Transverse colon (tissue), 4 donors: ENCODE data around the gene AGPAT3.

Source experiments
- EP300 ChIP-seq: sonication (generic); formaldehyde crosslinking; IDR thresholded peaks from one replicate; pipeline ENCODE4 v1.6.1; 2017; ENCODE audit warnings: antibody characterized with exemption, low read depth
- POLR2A ChIP-seq: fragments of 450-650 bp; IDR thresholded peaks from one replicate; pipeline ENCODE4 v1.6.1; 2016; ENCODE audit warnings: antibody characterized with exemption, mild to moderate bottlenecking, moderate library complexity
- POLR2AphosphoS5 ChIP-seq, 3 donors: sonication (generic); formaldehyde crosslinking; IDR thresholded peaks; one replicate each; pipeline ENCODE4 v1.6.1; 2016; ENCODE audit warnings: antibody characterized with exemption in 3 of 3
- TF ChIP-seq, protein P1 (sequence below), 5 experiments: fragments of 200-600 bp in 3 of 5; fragments of 450-650 bp in 2 of 5; sonication (generic) in 3 of 5; IDR thresholded peaks; 1 replicate in 2 of 5; 2 replicates in 3 of 5; pipeline ENCODE4 v1.5.1; 2016 to 2017; ENCODE audit warnings: antibody characterized with exemption in 5 of 5, inconsistent platforms in 3 of 5, mild to moderate bottlenecking in 2 of 5, moderate library complexity in 1 of 5

DNA sequence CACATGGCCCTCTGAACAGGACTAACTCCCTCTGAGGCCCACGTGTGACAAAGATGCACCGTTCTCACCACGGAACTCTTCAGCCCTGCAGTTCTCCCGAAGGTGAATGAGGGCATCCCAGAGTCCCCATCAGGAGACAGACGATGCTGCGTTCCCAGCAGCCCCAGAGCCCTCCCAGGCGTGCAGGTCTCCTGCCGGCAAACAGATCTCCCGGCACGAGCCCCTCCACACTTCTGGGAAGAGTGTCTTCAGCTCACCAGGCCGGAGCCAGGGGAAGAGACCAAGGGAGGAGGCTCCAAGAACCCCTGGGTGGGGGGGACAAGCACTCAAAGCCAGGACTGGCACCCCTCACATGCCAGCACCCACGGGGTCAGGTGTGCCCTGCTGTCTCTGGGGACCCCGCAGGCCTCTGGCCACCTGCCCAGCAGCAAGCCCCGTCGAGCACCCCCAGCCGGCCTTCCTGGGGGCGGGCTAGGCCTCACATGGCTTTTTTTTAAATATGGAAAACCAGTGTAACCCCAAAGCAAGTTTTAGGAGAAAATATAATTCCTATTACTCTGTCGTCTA, 102.0 kb downstream of the AGPAT3 start:
- TF ChIP-seq EP300 (no peak), POLR2A (no peak), POLR2AphosphoS5 (IDR thresholded peaks at IDR 0.05) (no peak)
- TF ChIP-seq, protein P1, sequence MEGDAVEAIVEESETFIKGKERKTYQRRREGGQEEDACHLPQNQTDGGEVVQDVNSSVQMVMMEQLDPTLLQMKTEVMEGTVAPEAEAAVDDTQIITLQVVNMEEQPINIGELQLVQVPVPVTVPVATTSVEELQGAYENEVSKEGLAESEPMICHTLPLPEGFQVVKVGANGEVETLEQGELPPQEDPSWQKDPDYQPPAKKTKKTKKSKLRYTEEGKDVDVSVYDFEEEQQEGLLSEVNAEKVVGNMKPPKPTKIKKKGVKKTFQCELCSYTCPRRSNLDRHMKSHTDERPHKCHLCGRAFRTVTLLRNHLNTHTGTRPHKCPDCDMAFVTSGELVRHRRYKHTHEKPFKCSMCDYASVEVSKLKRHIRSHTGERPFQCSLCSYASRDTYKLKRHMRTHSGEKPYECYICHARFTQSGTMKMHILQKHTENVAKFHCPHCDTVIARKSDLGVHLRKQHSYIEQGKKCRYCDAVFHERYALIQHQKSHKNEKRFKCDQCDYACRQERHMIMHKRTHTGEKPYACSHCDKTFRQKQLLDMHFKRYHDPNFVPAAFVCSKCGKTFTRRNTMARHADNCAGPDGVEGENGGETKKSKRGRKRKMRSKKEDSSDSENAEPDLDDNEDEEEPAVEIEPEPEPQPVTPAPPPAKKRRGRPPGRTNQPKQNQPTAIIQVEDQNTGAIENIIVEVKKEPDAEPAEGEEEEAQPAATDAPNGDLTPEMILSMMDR (IDR thresholded peaks at IDR 0.05) = no peak
